ENCODE data around the gene CHST15.
"Not testable (repeated sequence)": the region's sequence is repeated elsewhere in the genome, so short reads cannot be mapped to it uniquely, and the experiment has no call there.

The CHST15 gene

DNA sequence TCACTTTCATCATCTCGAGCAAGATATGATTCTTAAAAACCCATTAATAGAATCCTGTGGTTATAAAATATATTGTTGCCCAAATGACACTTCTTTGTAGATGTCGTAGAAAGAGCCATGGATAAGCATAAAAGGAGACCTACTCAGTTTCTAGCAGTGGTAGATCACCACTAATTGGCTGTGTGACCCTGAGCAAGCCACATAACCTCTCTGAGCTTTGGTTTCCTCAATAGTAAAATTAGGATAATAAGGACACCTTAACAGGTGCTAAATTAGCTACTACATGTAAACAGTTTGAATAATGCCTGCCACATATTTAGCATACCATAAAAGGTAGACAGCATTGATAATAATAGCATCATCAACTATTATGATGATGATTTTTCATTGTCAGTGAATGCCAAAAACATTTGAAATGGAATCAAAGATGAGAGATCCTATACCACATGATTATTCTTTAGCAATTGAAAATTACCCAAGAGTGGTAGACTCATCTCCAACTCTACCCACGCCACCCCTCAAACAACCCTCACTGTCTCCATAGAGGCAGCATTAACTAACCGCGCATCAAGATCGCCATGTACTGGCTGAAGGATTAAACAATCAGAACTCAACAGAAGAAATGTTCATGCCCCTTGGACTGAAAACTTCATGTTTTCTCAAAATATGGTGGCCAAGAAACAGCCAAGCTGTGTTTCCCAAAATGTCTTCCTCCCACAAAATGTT lies 45.8 kb downstream of the CHST15 start:
- no peak for DNase-seq (ENCODE audit: low read depth in 1 of 2, low spot score in 1 of 2)

DNA sequence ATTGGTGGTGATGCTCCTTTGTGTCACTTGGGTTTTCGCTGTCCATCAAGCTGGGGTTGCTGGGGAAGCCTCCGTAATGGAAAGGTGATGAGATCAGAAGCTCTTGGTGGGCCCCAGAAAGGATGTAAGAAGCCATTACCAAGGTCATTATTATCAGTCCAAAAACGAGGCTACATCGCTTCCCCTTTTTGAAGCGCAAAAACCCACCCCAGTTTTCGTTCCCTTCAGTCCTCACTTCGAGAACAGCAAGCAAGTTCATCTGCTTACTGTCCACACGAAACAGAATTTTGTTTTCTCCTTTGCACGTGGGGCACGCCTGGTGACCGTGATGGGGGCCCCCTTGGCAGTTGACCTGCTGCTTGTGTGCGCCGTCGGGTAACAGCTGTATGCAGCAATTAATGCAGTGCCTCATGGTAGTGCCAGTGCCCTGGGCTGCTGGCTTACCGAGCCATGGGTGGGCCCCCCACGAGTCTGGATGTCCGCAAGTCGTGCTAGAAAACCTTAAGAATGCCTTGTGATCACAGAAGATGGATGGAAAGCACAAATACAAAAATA lies 47.5 kb downstream of the CHST15 start:
- no peak for DNase-seq (ENCODE audit: low read depth in 1 of 2, low spot score in 1 of 2)

DNA sequence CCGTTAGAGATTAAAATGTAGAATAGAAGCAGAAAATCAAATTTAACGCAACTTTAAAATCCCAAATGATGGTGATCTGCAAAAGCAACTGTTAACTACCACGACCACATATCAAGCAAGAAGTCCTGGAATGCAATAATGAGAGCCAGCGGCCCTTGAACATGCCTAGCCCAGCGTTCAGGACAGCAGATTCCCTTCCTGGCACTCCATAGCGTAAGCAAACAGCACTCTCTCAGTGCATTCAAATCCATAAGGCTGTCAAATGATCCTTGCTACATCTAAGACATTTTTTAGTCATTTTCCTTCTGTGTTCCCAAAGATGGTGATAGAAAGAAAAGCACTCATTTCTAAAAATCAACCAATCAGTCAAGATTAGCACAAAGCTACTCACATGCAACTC lies 48.1 kb downstream of the CHST15 start:
- no peak for DNase-seq (ENCODE audit: low read depth in 1 of 2, low spot score in 1 of 2)

DNA sequence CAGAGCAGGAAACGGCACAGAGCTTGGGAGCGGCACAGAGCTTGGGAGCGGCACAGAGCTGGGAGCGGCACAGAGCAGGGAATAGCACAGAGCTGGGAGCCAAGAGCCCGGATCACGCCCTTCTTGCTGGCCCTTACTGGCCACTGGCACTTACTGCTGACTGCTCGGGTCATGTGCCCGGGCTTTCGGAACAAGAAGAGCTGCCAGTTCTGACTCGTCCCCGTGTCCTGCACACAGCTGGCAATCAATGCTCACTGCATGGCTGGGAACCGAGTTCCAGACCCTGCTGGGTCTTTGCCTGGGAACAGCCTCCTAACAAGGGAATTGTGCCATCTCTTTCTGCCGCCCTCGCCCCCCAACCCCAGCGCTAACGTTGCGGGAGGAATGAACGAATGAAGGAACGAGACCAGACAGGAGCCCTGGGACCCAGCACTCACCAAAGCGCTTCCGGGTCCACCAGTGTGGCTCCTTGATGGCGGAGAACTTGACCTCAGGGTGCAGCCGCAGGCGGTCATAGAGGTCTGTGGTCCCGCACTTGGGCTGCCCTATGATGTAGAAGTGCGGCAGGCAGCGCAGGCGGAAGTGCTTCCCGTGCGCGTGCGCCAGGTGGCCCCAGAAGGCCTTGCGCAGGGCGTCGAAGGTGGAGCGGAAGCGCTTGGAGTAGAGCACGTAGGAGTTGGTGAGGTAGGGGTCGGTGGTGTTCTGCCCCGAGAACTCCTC lies 49.1 kb downstream of the CHST15 start:
- no peak for DNase-seq (ENCODE audit: low read depth in 1 of 2, low spot score in 1 of 2)

DNA sequence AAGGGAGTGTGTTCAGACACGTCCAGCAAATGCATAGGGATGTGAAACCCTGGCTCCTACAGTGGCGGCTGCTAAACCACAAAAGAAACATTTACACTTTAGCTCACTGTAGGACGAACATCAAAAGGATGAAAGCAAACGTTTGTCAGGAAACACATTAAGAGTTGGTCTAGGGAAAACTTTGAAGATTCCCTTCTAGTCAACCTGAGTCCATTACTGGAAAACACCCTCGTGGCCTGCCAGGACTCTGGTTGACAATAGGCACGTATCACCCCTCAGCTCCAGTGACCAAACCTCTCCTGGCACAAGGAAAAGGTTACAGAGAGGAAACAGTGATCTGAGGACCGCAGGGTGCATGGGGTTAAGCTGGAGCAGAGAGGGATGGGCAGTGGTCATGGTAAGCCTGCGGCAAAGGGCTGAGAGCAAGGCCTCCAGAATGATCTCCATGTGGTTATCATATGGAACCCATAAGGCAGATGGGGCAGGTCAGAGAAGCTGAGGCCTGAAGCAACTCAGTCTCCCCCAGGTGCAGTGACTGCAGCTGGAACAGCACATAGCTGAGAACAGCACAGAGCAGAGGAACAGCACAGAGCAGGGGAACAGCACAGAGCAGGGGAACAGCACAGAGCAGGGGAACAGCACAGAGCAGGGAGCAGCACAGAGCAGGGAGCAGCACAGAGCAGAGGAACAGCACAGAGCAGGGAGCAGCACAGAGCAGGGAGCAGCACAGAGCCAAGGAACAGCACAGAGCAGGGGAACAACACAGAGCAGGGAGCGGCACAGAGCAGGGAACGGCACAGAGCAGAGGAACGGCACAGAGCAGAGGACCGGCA lies 49.9 kb downstream of the CHST15 start:
- no peak for DNase-seq (ENCODE audit: low read depth in 1 of 2, low spot score in 1 of 2)

DNA sequence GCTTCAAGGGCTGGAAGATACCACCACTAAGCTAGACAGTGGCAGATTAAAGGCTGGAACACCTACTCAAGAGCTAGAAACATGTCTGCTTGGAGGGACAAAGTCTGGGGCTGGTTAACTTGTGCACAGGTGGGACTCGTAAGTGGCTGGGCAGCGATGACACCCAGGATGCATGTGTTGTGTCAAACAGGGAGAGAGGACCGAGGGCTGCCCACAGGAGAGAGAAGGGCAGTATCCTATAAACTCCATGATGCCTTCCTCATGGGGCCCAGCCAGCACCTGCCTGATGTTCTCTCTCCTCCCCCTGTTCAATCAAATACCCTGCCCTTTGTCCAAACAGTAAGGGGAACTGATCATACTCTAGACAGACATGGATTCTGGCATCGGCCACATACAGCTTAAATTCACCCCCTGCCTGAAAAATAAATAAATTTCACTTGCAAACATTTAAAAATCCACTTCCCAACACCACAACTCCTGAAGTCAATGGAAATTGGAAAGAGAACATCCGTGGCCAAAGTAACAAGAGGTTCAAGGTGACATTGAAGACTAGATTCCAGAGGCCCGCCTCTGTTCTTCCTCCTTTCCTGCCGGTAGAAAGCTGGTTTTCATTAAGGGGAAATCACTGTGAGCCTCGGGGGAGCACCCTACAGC lies 50.6 kb downstream of the CHST15 start:
- no peak for DNase-seq (ENCODE audit: low read depth in 1 of 2, low spot score in 1 of 2)

DNA sequence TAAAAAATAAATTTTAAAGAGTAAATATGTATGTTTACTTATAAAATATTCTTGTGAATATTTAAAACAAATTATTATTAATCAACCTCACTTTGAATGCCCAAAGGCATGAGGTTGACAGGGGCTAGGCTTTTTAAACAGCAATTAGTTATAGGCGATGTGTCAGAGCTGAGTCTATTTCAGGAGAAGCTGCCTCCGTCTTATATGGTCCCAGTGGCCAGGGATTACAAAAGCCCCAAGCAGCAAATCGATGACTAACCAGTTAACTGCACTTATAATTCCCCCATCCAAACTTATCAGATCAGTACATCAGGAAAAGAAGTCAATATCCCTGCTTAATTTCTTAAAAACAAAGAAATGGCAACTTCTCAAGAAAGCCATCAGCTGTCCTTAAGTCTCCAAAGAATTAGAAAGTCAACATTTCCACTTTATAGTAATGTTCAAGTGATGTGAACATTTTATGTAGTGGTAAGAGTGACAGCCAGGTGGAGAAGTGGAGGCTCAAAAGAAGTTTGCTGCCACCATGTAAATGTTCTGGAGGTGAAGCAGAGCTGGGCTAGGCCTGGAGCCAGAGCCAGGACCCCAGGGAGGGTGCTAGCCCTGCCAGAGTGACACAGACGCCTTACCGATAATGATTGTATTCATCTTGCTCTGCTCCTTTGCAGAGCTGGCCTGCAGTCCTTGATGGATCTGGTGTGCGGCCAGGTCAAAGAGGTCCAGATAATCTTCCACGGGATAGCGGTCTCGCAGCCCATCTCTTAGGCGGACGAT lies 51.5 kb downstream of the CHST15 start:
- DNase-seq (ENCODE audit: low read depth in 1 of 2, low spot score in 1 of 2): no peak

DNA sequence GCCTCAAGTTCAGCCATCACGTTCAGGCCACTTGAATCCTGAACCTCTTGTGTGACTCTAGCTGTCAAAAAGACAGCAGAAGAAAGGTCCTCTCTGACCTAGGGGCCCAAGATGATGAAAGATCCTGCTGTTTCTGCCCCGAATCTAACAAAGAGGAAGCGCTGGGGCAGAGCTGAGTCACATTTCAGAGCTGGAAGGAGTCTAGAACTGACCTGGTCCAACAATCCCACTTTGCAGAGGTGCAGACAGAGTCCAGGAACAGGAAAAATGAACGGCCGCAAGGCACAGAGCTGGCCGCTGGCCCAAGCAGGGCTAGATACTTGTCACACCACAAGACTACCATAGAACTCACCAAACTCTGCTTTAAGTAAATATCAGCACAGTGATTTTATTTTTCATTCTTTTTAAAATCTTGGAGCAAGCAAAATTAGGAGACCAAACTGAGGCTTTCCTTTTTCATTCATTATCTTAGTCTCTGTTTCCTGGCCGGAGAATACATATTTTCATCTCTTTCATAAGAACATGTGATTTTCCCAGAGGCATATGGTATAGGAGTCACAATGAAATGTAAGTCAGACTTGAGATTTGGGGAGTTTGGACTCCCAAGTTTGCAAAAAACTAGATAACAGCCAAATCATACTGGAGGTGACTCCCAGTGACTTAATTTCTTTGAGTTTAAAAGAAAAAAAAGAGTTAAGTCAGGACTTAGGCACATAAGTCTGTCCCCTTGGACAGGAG lies 52.8 kb downstream of the CHST15 start:
- DNase-seq (ENCODE audit: low read depth in 1 of 2, low spot score in 1 of 2): no peak

DNA sequence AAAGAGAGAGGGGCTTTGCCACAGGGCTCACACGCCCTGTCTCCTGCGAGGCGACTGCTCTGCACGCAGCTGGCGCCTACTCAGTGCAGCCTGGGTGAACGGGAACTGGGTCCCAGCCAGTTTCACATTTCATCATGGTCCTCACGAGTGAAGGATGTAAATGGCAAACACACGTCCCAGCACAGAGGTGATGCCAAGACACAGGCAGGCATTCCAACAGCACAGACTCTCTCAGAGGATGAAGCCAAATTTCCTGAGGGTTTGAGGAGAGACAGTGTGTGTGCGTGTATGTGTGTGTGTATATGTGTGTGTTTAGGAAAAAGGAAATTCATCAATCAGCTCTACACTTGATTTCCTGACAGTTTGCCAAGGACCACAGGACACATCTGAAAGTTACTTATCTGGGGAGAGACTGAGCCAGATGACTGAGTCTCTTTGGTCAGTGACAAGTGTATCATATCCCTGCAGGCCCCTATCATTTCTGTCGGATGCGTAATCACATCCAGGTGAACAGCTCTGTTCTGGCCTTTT lies 53.9 kb downstream of the CHST15 start:
- DNase-seq (ENCODE audit: low read depth in 1 of 2, low spot score in 1 of 2): no peak

DNA sequence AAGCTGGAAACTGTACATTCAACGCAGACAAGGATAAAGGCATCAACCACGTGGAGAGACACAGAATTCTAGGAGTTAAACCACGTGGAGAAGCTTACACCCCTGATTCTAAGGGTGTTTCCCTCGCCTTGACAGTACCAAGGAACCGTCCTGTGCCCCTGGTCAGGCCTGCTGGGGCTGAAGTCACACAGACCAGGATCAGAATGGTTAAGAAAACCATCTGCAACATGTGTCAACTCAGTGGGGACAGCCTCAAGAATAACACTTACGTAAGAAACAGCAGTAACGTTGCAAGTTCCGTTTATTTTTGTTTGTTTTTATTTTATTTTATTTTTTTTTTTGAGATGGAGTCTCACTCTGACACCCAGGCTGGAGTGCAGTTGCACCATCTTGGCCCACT lies 55.6 kb downstream of the CHST15 start:
- no peak for DNase-seq (ENCODE audit: low read depth in 1 of 2, low spot score in 1 of 2)

DNA sequence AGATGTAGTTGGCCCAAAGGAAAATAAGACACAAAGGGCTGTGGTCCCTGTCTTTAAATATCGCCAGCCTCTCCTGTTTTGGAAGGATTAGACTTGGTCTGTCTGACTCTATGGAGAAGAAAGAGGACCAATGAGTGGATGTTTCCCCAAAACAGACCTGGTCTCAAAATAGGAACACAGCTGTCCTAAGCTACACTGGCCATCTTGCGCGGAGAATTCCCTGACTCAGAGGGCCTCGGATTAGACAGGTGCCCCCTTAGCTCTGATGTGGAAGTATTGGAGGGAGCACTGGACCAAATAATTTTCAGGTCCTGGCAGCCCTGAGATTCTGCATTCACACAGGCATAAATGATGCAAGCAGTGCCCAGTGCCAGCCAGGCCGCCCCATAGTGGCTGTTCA lies 56.1 kb downstream of the CHST15 start:
- no peak for DNase-seq (ENCODE audit: low read depth in 1 of 2, low spot score in 1 of 2)

DNA sequence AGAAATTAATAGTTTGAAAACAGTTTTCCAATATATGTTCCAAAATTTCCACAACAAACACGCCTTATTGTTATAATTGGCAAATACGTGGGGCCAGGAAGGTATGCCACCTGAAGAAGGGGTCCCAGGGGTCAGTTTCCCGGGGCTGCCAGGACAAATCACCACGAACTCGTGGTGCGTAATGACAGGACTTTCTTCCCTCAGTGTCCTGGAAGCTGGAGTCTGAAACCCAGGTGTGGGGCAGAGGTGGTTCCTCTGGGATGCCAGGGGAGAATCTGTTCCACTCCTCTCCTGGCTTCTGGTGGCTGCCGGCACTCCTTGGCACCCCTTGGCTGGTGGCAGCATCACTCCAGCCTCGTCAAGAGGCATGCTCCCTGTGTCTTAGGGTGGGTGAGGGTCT lies 56.7 kb downstream of the CHST15 start:
- no peak for DNase-seq (ENCODE audit: low read depth in 1 of 2, low spot score in 1 of 2)

DNA sequence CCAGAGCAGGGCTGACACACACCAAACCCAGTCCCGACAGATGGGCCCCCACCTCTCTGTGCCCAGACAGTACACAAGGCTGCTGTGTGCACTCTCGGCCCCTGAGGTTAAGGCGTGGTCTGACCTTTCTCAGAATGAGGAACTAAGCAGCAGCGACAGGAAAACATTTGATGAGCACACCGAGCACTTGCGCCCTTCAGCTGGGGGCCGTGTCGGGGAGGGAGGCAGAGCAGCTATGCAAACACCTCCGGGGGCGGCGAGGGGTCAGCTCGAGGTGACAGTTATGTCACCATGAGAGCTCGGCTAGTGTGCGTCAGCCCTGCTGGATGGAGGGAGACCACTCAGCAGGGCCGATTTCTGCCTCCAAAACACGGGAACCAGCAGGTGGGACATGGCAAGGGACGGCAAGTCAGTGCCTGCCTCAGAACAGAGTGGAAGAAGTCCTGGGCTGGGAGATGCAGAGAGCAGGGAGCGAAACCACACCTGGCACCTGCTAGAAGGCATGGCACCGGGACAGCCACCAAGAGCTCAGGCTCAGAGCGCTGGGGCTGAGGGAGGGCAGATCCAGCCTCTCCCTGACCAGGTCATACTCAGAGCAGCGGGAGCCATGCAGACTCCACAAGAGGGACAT lies 57.4 kb downstream of the CHST15 start:
- DNase-seq (ENCODE audit: low read depth in 1 of 2, low spot score in 1 of 2): no peak

DNA sequence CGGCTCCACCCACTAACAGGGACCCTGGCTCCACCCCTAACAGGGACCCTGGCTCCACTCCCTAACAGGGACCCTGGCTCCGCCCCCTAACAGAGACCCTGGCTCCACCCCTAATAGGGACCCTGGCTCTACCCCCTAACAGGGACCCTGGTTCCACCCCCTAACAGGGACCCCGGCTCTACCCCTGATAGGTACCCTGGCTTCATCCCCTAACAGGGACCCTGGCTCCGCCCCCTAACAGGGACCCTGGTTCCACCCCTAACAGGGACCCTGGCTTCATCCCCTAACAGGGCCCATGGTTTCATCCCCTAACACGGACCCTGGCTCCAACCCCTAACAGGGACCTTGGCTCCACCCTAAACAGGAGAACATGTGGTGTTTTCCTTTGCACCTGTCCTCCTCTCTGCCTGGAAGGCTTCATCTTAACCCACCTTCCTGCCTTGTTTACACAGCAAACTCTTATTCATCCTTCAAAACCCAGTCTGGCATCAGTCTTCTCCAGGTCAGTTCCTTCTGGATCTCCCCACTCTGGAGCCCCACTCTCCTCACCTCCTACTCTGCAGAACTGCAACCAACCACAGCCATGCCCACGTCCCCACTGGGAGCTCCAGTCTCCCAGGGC lies 58.0 kb downstream of the CHST15 start:
- DNase-seq (ENCODE audit: low read depth in 1 of 2, low spot score in 1 of 2): no peak

DNA sequence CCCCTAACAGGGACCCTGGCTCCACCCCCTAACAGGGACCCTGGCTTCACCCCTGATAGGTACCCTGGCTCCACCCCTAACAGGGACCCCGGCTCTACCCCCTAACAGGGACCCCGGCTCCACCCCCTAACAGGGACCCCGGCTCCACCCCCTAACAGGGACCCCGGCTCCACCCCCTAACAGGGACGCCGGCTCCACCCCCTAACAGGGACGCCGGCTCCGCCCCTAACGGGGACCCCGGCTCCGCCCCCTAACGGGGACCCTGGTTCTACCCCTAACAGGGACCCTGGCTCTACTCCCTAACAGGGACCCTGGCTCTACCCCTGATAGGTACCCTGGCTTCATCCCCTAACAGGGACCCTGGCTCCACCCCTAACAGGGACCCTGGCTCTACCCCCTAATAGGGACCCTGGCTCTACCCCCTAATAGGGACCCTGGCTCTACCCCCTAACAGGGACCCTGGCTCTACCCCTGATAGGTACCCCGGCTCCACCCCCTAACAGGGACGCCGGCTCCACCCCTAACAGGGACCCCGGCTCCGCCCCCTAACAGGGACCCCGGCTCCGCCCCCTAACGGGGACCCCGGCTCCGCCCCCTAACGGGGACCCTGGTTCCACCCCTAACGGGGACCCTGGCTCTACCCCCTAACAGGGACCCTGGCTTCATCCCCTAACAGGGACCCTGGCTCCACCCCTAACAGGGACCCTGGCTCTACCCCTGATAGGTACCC lies 58.7 kb downstream of the CHST15 start:
- not testable (repeated sequence) for DNase-seq (ENCODE audit: low read depth in 1 of 2, low spot score in 1 of 2)

DNA sequence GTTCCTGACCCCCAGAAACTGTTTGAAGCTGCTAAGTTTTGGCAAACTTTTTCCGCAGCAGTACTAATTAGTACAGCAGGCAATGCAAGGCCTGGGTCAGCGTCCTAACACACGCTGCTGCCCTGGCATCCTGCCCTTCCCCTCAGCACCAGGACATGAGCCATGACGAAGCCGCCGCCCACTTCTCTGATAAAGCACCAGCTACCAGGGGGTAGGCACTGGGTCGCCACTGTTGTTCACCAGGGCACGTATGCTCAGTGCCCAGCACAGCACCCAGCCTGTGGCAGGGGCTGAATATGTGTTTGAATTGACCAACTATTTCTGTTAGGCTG lies 59.5 kb downstream of the CHST15 start:
- no peak for DNase-seq (ENCODE audit: low read depth in 1 of 2, low spot score in 1 of 2)

DNA sequence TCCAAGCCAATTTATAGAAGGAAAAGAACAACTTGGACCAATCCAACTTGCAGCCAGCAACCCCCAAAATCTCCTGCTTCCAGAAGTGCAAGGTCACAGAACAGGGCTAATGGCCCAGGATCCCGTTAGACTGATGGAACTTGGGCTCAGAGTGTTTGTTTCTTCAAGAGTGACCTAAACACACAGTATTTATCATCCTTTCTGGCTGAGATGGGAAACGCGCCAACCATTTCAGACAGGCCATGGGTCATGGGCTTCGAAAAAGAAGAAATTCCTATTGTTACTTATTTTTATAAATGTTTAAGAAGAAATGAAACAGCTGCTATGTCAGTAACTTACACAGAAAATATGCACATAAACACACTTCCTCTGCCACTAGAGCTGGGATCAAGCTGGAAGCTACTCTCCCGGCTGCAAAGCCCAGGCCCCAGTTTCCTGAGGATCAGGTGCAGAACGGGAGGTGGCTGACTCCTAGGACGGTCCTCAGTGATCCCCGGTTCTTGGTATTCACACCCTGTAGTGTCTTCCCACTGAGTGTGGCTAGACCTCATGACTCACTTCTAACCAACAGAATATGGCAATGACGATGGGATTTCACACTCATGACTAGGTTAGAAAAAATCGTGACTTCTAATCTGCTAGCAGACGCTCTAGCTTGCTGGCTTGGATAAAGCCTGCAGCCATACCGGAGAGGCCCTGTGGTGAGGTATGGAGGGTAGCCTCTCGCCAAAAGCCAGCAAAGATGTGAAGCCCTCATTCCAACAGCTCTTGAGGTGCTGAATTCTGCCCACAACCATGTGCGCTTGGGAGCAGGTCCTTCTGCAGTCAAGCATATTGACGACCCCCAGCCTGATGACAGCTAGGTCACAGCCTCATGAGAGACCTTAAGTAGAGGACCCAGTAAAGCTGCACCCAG lies 60.2 kb downstream of the CHST15 start:
- DNase-seq (ENCODE audit: low read depth in 1 of 2, low spot score in 1 of 2): no peak

All from activated T-helper 1 cell treated with anti-CD3 and anti-CD28 coated beads, Interleukin-2, amount 50 U/mL, for 16 hours (primary cell).